Measurements from ENCODE around the gene DYTN. TPM values are rescaled to one million over a fixed set of nuclear protein-coding genes. Genes with fewer than 3 reads are reported as not detected.

The DYTN gene
- polyA plus RNA-seq, 1 of the 3 experiments (the other 2 are of a cell fraction): not detected

GRCh38 chr2:206740800-206741199, 22.6 kb upstream of the DYTN start:
- ChIA-PET CTCF (interaction anchor here (1.6 kb wide), 1 partner anchor 41 kb away, joined by 5 read pairs; no protein-coding TSS in a partner anchor), POLR2A (no interaction called here)
- no peaks in the 10 kb centered on the region for H3F3A ChIP-seq (replicated peaks; ENCODE audit: insufficient read depth)
- H3K4me3 ChIP-seq (ENCODE audit: low read depth in 2 of 2, low read length in 1 of 2): no peak overlapping the region
- no peaks in the 10 kb centered on the region for H3K36me3 ChIP-seq (replicated peaks in 1 of 2; ENCODE audit: control insufficient read depth in 1 of 2, insufficient read depth in 2 of 2, low read length in 1 of 2)
- no peak overlapping the region for H2AFZ ChIP-seq (ENCODE audit: low read depth)
- no peaks in the 10 kb centered on the region for H3K79me2 ChIP-seq (ENCODE audit: insufficient read depth)
- no peak overlapping the region for H3K9ac ChIP-seq
- WGBS (ENCODE audit: low lambda C conversion rate): 11% methylated on average over 2 of the region's 2 CpGs
- H3K9me2 ChIP-seq: no peaks in the 10 kb centered on the region
- no peak overlapping the region for H3K4me2 ChIP-seq
- no peak for TF ChIP-seq ZBTB33 (IDR thresholded peaks at IDR 0.05; ENCODE audit: borderline replicate concordance, low read depth)
- no peak for TF ChIP-seq FOXM1 (IDR thresholded peaks at IDR 0.05; ENCODE audit: low read depth)
- no peak for TF ChIP-seq JUND (IDR thresholded peaks at IDR 0.05)
- TF ChIP-seq EP300 (IDR thresholded peaks at IDR 0.05; ENCODE audit: borderline replicate concordance in 1 of 2, low read depth in 1 of 2, low read length in 1 of 2): no peak
- TF ChIP-seq GABPA (IDR thresholded peaks at IDR 0.05; ENCODE audit: low read depth): no peak
- no peak for TF ChIP-seq REST (IDR thresholded peaks at IDR 0.05; ENCODE audit: low read depth, low read length)
- no peak overlapping the region for H3K27ac ChIP-seq (ENCODE audit: low read depth in 2 of 2, low read length in 1 of 2)
- no peaks in the 10 kb centered on the region; the same call in 1 of the 2 replicates for H3K27me3 ChIP-seq (ENCODE audit: insufficient read depth)
- no peaks in the 10 kb centered on the region for H4K20me1 ChIP-seq (ENCODE audit: insufficient read depth)
- H3K9me3 ChIP-seq: no peaks in the 10 kb centered on the region
- H3K4me1 ChIP-seq (ENCODE audit: control insufficient read depth in 1 of 2, insufficient read depth in 2 of 2, low read depth in 1 of 2, low read length in 1 of 2): no peaks in the 10 kb centered on the region
- no peak for DNase-seq

GRCh38 chr2:206739271-206739670, 21.1 kb upstream of the DYTN start:
- H3K27me3 ChIP-seq (ENCODE audit: insufficient read depth): no peaks in the 10 kb centered on the region; the same call in 1 of the 2 replicates
- no peak overlapping the region for H3K27ac ChIP-seq (ENCODE audit: low read depth in 2 of 2, low read length in 1 of 2)
- DNase-seq: no peak
- 27% methylated on average over 2 of the region's 2 CpGs for WGBS (ENCODE audit: low lambda C conversion rate)
- H3K79me2 ChIP-seq (ENCODE audit: insufficient read depth): no peaks in the 10 kb centered on the region
- no peak overlapping the region for H3K9ac ChIP-seq
- POLR2A ChIA-PET: no interaction called here
- H3F3A ChIP-seq (replicated peaks; ENCODE audit: insufficient read depth): no peaks in the 10 kb centered on the region
- TF ChIP-seq RFX5 (IDR thresholded peaks at IDR 0.05; ENCODE audit: low read length) (no peak), FOSL2 (IDR thresholded peaks at IDR 0.05; ENCODE audit: borderline replicate concordance, low read depth) (no peak), EP300 (IDR thresholded peaks at IDR 0.05; ENCODE audit: borderline replicate concordance in 1 of 2, low read depth in 1 of 2, low read length in 1 of 2) (no peak), RCOR1 (IDR thresholded peaks at IDR 0.05; ENCODE audit: low read length) (no peak), CHD2 (IDR thresholded peaks at IDR 0.05; ENCODE audit: low read length, partially characterized antibody) (no peak), PBX3 (IDR thresholded peaks at IDR 0.05) (no peak), ELF1 (IDR thresholded peaks at IDR 0.05) (no peak), FOXM1 (IDR thresholded peaks at IDR 0.05; ENCODE audit: low read depth) (no peak), FOXJ3 (CRISPR knock-in tag; IDR thresholded peaks at IDR 0.05) (no peak), RXRA (IDR thresholded peaks at IDR 0.05; ENCODE audit: borderline replicate concordance, low read depth) (no peak)
- H3K4me2 ChIP-seq: no peak overlapping the region
- H3K4me1 ChIP-seq (ENCODE audit: control insufficient read depth in 1 of 2, insufficient read depth in 2 of 2, low read depth in 1 of 2, low read length in 1 of 2): no peaks in the 10 kb centered on the region
- H3K9me2 ChIP-seq: no peaks in the 10 kb centered on the region
- no peaks in the 10 kb centered on the region for H4K20me1 ChIP-seq (ENCODE audit: insufficient read depth)
- CTCF ChIA-PET: interaction anchor here (1.6 kb wide), 1 partner anchor 43 kb away, joined by 5 read pairs; no protein-coding TSS in a partner anchor
- no peak overlapping the region for H2AFZ ChIP-seq (ENCODE audit: low read depth)
- H3K9me3 ChIP-seq: no peaks in the 10 kb centered on the region
- H3K4me3 ChIP-seq (ENCODE audit: low read depth in 2 of 2, low read length in 1 of 2): no peak overlapping the region
- no peaks in the 10 kb centered on the region for H3K36me3 ChIP-seq (replicated peaks in 1 of 2; ENCODE audit: control insufficient read depth in 1 of 2, insufficient read depth in 2 of 2, low read length in 1 of 2)
